T-helper 1 cell treated with Interleukin-12 subunit alpha and Interleukin-12 subunit beta and Interleukin-4 antibody, amounts not matched to agents 30 ng/mL and 1 ng/mL, for 36 hours (primary cell): ENCODE data around the gene MIOX. TPM values are rescaled to one million over a fixed set of nuclear protein-coding genes. Genes with fewer than 3 reads are reported as not detected.

Source experiments
- intact Hi-C: fragments of 100-400 bp; cut with micrococcal nuclease; formaldehyde crosslinking; loops from one replicate; pipeline ENCODE4 v1.15.1; 2024
- total RNA-seq: library from RNA; stranded (reverse); gene quantifications from 2 replicates; pipeline ENCODE4 v1.2.3, GENCODE V29; 2022

Gene MIOX
- total RNA-seq, 1 donor from 2014 or later, result 0.32 TPM

DNA sequence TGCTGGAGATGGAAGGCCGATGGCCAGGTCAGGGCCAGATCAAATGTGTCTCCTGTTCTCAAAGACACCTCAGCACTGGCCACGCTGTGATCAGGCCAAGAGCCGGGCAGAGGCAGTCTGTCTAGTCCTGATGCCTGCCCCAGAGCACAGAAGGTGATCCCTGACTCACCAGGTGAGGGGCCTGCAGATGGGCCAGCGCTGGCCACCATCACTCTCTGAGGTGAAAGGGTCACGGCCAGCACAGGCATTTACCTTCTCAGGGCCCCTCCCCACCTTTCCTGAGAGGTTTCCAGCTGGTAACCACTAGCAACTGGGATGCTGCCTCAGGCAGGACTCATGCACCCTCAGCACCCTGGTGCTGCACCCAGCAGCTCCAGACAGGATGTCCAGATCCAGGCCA, 14.7 kb upstream of the MIOX start:
- intact Hi-C loops, result loop anchor here (2.0 to 10.0 kb wide), 5 partner anchors 55 to 617 kb away; partner anchors contain the start of genes PPP6R2, SCO2, TUBGCP6 and ZBED4

DNA sequence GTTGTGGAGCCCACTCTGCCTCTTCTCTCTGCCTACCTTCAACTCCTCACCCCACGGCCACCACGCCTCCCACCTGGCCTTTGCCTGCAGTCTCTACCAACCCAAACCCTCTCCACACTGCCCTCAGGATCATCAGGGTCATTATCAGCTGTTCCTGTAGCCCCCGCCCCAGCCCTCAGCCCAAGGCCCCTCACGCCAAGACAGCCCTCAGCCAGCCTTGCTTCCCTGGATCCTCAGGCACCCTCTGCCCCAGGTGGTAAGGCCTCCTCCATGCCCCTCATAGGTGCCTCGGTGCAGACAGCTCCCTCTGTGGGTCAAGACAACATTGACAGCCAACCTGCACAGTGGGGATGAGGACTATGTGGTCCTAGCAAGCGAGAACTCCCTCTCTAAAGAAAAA, 13.6 kb upstream of the MIOX start:
- intact Hi-C loops, result loop anchor here (2.0 to 10.0 kb wide), 5 partner anchors 54 to 618 kb away; partner anchors contain the start of genes PPP6R2, SCO2, TUBGCP6 and ZBED4

GRCh38 chr22:50473855-50474671, 12.6 kb upstream of the MIOX start:
- intact Hi-C loops, result loop anchor here (1.0 to 10.0 kb wide), 6 partner anchors 53 to 619 kb away; partner anchors contain the start of genes PPP6R2, SCO2, SYCE3 and TUBGCP6

DNA sequence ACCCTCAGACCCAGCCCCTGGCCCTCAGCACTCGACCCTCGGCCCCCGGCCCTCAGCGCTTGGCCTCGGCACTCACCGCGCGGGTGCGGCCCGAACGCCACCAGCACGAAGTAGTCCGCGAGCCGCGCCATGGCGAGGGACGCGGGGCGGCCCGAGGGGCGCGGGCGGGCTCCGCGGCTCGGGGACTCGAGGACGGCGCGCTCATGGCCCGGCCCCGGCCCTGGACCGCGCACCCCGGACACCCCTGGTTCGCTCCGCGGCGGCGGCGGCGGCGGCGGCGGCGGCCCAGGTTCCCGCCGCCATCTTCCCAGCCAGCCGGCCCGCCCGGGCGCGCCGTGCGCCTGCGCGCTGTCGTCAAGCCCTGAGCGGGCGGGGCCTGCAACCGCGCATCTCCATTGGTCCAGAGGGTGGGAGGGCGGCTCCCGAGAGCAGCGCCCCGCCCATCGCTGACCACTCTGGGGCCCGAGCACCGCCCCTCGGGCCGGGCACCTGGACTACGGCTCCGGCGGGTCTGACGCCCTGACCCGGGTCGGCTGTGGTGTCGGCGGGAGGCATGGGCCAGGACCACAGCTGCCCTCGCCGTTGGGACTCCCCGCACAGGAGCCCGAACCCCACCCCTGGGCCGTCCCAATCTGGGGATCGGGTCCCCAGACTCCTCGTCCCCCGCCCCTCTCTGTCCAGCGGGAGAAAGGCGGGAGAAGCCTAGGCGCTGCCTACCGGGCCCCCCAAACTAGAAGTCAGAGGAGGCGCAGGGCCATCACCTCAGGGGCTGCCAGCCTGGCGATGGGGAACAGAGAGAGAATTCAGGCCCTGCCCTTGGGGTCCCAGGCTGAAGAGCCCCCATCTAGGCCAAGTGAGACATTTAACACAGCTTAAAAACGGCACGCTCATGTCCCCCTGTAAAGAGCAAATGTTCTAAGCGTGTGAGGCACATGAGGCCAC, 11.7 kb upstream of the MIOX start, which contains the start of gene SBF1:
TSS of gene SBF1 (minus strand) at position 326 of the 942 bp plus-strand sequence. CDS start at position 131, 195 bp downstream.
- intact Hi-C loops, result loop anchor here (1.0 to 10.0 kb wide), 8 partner anchors 32 to 620 kb away; partner anchors contain the start of genes CHKB, LMF2, PPP6R2 and SCO2

GRCh38 chr22:50475652-50476002, 11.0 kb upstream of the MIOX start:
- intact Hi-C loops, result loop anchor here (1.0 to 10.0 kb wide), 4 partner anchors 32 to 621 kb away; partner anchors contain the start of genes CHKB, LMF2 and ZBED4

GRCh38 chr22:50476868-50477267, 9.8 kb upstream of the MIOX start:
- intact Hi-C loops, result loop anchor here (10.0 kb wide), 1 partner anchor 622 kb away; the partner anchor contains the start of gene ZBED4

DNA sequence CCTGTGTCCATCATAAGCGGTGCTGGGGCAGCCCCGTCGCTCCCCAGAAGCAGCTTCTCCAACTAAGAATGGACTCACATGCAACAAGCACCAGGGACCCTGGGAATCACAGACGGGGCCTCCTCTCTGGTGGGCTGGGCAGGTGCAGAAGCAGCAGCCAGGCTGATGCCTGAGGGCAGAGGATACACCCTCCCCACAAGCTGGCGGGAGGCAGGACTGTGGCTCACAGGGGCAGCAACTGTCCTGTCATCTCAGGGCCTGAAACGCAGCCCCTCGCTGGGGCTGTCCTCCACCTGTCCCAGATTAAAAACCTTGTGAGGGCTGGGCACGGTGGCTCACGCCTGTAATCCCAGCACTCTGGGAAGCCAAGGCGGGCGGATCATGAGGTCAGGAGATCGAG, 8.7 kb upstream of the MIOX start:
- intact Hi-C loops, result loop anchor here (10.0 kb wide), 1 partner anchor 623 kb away; the partner anchor contains the start of gene ZBED4

- intact Hi-C loops, result loop anchor here (10.0 kb wide), 1 partner anchor 625 kb away; the partner anchor contains the start of gene ZBED4
These were observed 6.9 kb upstream of the MIOX start for GRCh38 chr22:50479721-50480120.

- intact Hi-C loops, result no loop called here
These were observed 5.6 kb upstream of the MIOX start for GRCh38 chr22:50481045-50481439.

DNA sequence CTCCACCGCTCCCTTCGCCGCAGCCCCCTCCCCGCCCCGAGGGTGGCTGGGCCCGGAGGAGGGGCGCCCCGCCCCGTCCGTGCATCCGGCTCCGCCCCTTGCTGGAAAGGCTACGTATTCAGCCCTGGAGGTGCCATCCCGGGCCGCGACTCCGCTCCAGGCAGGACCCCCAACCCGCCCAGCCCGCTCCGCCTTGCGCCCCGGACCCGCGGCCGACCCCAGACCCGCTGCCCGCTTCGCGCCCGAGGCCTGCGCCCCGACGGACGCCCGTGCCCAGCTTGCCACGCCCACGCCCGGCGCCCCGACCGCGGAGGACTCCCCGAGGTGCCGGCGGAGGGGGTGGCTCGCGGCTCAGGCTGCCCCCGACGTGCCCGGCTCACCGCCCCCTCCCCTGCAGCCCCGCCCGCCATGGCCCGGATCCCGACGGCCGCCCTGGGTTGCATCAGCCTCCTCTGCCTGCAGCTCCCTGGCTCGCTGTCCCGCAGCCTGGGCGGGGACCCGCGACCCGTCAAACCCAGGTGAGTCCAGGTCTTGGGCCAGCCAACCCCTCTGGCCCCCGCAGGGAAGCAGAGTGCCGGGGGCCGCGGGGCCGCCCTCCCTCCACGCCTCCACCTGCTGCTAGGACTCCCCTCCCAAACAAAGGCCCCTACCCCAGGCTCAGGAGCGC, 5.1 kb upstream of the MIOX start, which contains the start of gene ADM2:
TSS of gene ADM2 (plus strand) at position 104 of the 667 bp plus-strand sequence. CDS start at position 409, 305 bp downstream.
- intact Hi-C loops, result no loop called here

DNA sequence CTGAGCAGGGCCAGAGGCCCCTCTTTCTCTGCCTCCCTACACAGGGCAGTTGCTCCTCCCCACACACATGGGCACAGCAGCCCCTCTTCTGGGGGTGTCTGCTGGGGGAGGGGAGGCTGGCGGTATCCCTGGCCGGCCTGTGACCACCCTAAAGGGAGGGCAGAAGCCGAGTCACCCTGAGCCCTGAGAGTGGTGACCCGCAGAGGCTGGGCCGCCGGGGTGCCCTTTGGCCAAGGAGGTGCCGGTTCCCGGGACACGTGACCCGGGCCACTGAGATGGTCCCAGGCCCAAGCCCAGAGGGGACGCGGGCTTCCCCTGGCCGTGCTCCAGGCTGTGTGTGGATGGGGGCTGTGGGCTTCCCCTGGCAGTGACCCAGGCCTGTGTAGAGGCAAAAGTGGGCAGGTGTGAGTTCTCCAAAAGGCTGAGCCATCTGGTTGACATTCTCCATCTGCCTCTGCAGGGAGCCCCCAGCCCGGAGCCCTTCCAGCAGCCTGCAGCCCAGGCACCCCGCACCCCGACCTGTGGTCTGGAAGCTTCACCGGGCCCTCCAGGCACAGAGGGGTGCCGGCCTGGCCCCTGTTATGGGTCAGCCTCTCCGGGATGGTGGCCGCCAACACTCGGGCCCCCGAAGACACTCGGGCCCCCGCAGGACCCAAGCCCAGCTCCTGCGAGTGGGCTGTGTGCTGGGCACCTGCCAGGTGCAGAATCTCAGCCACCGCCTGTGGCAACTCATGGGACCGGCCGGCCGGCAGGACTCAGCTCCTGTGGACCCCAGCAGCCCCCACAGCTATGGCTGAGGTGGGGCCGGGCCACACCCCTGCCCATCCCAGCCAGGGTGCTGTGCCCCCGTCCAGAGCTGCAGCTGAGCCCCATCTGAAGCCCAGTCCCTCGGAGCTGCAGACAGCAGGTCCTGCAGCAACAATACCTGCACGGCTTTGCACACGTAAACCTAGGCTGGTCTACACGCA, 4.3 kb upstream of the MIOX start:
- intact Hi-C loops, result no loop called here

DNA sequence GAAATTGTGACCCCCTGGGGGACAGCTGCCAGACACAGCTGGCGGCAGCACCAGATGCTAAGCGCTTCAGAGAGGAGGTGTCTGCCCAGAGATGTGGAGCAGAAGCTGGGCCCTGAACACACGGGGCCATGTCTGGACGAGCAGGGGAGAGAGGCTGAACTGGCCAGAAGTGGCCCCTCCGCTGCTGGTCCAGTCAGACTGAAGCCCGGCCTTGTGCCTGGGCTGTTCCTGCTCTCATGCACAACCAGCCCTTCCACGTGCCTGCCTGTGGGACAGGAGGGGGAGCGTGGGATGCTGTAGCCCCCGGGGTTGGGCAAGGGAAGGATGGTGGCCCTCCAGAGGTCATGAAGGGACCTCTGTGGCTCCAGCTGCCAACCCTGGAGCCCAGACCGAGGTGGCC, 3.6 kb upstream of the MIOX start:
- intact Hi-C loops, result no loop called here

DNA sequence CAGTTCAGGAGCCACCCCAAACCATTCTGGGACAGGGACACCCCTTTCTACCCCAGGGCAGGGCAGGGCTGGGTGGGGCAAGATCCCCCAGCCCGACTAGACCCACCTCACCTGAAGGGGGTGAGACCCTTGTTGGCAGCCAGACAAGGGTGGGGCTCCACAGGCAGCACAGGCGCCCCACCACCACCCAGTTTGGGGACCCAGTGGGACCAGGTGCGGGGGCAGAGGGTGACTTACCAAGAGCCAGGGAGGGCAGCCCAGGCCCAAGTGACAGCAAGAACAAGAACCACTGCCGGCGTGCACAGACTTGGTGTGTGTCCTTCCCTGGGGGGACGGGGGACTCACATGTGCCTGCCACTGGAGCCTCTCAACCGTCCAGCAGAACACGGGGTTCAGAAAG, 3.1 kb upstream of the MIOX start:
- intact Hi-C loops, result no loop called here

DNA sequence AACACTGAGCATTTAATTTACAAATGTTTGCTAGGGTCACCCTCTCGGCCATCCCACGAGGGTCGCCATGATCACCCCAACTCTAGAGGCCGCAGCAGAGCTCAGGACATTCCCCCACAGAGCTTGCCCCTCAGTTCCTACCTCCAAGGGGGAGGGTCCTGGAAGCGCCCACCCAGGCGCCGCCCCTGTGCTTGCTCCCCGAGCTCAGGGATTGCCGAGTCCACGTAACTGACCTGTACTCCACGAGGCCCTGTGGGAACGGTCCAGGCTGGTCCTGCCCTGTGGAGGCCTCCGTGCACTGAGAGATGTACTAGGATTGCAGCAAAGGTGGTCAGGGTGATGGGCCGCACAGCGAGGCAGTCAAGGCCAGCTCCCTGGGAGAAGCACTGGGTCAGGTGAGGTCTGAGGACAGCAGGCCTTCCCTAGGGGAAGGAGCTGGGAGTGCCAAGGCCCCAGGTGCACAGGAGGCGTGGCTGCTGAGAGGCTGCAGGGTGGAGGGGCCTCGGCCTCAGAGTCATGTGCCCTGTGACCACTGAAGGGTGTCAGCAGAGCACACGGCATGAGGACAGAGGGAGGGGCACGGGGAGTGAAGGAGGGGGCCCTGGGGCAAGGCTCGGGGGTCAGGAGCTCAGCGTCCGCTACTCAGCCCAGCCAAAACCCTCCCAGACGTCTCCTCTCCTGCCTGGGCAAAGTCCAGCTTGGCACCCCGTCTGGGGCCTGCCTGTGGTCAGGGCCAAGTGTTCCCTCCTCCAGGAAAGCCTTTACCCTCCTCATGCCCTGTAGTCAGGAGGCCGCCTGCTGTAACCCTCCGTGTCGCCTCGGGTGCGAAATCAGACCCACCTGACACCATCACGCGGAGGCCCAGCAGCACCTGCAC, 2.4 kb upstream of the MIOX start:
- intact Hi-C loops, result no loop called here

GRCh38 chr22:50485221-50486131, 1.2 kb upstream of the MIOX start:
- intact Hi-C loops, result no loop called here

DNA sequence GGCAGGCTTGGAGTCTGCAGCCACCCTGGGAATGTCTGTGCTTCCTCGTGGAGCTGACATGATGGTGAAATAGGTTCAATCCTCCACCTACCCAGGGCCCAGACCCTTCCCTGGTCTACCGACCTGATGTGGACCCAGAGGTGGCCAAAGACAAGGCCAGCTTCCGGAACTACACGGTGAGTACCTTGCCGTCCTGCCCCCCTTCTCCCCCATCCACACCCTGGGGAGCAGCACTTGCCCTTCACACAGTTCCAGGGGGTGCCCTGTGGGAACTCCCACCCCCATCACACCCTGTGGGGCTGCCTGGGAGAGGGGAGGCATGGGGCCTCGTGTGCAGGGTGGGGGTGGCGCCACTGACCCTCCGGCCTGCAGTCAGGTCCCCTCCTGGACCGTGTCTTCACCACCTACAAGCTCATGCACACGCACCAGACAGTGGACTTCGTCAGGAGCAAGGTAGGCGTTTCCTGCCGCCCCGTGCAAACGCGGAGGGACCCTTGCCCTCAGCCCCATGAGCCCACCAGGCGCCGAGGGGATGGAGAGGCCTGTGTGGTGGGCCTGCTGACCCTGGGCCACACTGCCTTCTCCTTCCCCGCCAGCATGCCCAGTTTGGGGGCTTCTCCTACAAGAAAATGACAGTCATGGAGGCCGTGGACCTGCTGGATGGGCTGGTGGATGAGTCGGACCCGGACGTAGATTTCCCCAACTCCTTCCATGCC, 789 bp downstream of the MIOX start:
- intact Hi-C loops, result no loop called here
